BLaER1 (cell line): ENCODE measurements around the gene PCLO.

Experiments used
- H3K27ac ChIP-seq: shearing (Covaris generic); formaldehyde crosslinking; 2 replicates; pipeline ENCODE4 v1.8.1; 2022
- H3K27me3 ChIP-seq: shearing (Covaris generic); formaldehyde crosslinking; 2 replicates; pipeline ENCODE4 v1.8.1; 2022
- H3K36me3 ChIP-seq: shearing (Covaris generic); formaldehyde crosslinking; 2 replicates; pipeline ENCODE4 v1.8.1; 2022
- H3K4me1 ChIP-seq: shearing (Covaris generic); formaldehyde crosslinking; 2 replicates; pipeline ENCODE4 v1.8.1; 2022
- H3K4me2 ChIP-seq: shearing (Covaris generic); formaldehyde crosslinking; 2 replicates; pipeline ENCODE4 v1.8.1; 2022
- H3K4me3 ChIP-seq: shearing (Covaris generic); formaldehyde crosslinking; 2 replicates; pipeline ENCODE4 v1.8.1; 2022
- H3K9ac ChIP-seq: shearing (Covaris generic); formaldehyde crosslinking; 2 replicates; pipeline ENCODE4 v1.8.1; 2022
- H3K9me3 ChIP-seq: shearing (Covaris generic); formaldehyde crosslinking; 2 replicates; pipeline ENCODE4 v1.8.1; 2022
- H4K20me1 ChIP-seq: shearing (Covaris generic); formaldehyde crosslinking; 2 replicates; pipeline ENCODE4 v1.8.1; 2022
- Cebpa-rat ChIP-seq: shearing (Covaris generic); IDR thresholded peaks from 2 replicates; pipeline ENCODE4 v1.8.1; 2022

The PCLO gene, protein sequence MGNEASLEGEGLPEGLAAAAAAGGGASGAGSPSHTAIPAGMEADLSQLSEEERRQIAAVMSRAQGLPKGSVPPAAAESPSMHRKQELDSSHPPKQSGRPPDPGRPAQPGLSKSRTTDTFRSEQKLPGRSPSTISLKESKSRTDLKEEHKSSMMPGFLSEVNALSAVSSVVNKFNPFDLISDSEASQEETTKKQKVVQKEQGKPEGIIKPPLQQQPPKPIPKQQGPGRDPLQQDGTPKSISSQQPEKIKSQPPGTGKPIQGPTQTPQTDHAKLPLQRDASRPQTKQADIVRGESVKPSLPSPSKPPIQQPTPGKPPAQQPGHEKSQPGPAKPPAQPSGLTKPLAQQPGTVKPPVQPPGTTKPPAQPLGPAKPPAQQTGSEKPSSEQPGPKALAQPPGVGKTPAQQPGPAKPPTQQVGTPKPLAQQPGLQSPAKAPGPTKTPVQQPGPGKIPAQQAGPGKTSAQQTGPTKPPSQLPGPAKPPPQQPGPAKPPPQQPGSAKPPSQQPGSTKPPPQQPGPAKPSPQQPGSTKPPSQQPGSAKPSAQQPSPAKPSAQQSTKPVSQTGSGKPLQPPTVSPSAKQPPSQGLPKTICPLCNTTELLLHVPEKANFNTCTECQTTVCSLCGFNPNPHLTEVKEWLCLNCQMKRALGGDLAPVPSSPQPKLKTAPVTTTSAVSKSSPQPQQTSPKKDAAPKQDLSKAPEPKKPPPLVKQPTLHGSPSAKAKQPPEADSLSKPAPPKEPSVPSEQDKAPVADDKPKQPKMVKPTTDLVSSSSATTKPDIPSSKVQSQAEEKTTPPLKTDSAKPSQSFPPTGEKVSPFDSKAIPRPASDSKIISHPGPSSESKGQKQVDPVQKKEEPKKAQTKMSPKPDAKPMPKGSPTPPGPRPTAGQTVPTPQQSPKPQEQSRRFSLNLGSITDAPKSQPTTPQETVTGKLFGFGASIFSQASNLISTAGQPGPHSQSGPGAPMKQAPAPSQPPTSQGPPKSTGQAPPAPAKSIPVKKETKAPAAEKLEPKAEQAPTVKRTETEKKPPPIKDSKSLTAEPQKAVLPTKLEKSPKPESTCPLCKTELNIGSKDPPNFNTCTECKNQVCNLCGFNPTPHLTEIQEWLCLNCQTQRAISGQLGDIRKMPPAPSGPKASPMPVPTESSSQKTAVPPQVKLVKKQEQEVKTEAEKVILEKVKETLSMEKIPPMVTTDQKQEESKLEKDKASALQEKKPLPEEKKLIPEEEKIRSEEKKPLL (N-terminal part only)

DNA sequence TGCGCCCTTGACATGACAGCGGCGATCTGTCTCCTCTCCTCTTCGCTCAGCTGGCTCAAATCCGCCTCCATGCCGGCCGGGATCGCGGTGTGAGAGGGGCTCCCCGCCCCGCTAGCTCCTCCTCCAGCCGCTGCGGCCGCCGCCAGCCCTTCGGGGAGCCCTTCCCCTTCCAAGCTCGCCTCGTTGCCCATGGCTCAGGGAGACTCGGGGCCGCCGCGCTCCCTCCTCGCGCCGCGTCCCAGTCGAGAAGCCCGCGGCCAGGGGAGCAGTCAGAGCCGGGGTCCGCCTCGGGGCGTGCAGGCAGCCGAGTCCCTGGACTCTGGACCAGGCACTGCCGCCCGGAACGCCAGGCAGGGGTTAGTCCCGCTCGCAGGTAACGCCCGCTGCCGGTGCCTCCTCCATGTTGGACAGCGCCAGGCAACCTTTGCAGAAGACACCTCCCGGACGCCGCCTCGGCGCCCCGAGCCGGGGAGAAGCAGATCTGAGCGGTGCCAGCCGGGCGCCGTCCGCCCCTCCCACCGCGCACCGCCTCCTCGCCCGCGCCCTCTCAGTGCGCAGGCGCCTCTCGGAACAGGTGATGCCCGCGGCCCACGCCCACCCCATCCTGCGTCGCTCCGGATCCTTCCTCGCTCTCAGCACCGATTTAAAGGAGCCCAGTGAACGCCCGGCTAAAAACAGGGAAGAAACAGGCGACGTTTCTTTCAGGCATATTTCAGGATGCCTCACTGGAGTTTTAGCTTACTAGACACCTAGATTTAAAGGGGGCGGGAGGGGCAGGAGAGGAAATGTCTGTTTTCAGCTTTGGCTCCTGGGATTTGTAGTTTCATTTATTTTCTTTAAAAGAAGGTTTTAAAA, at the start of gene PCLO:
TSS of gene PCLO (minus strand) at position 483 of the 855 bp plus-strand sequence. CDS start at position 191, 292 bp downstream.
- no peak within 1 kb of the TSS for H3K9ac ChIP-seq
- H3K4me3 ChIP-seq, result peak within 1 kb of the TSS; percentile 64
- peaks cover 5% of the 10 kb centered on the region for H3K27me3 ChIP-seq
- no peak for TF ChIP-seq Cebpa-rat
- H3K27ac ChIP-seq, result no peak within 1 kb of the TSS
- no peaks in the 10 kb centered on the region for H3K36me3 ChIP-seq
- H3K4me2 ChIP-seq, result peak within 1 kb of the TSS; percentile 56
- no peaks in the 10 kb centered on the region for H3K4me1 ChIP-seq
- 0 out of 2 replicates have a peak, but pooled peaks cover 6% of the 10 kb centered on the region for H3K9me3 ChIP-seq
- H4K20me1 ChIP-seq, result no peaks in the 10 kb centered on the region

DNA sequence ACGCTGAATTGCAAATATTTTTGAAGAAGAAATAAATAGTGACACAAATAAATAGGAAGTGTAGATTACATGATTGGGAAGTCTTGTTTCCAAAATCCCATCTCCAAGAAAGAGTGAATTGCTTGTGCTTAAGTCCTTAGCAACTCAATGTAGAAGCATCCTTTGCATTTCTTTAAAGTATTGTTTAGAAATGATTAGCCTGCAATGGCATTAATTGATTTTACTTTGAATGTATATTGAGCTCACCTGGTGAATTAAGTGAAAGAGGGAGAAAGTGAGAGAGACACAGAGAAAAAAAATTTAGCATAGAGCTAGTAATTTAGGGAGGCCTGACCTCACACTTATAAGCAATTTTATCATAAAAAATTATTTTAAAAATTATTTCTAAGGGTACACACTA, 49.0 kb upstream of the PCLO start:
- no peak overlapping the region for H3K9ac ChIP-seq
- no peaks in the 10 kb centered on the region for H3K9me3 ChIP-seq
- H3K27me3 ChIP-seq, result no peaks in the 10 kb centered on the region
- no peak for TF ChIP-seq Cebpa-rat
- no peak overlapping the region for H3K4me2 ChIP-seq
- H4K20me1 ChIP-seq, result no peaks in the 10 kb centered on the region
- no peak overlapping the region for H3K4me3 ChIP-seq
- H3K36me3 ChIP-seq, result no peaks in the 10 kb centered on the region
- no peak overlapping the region for H3K27ac ChIP-seq
- no peaks in the 10 kb centered on the region for H3K4me1 ChIP-seq

DNA sequence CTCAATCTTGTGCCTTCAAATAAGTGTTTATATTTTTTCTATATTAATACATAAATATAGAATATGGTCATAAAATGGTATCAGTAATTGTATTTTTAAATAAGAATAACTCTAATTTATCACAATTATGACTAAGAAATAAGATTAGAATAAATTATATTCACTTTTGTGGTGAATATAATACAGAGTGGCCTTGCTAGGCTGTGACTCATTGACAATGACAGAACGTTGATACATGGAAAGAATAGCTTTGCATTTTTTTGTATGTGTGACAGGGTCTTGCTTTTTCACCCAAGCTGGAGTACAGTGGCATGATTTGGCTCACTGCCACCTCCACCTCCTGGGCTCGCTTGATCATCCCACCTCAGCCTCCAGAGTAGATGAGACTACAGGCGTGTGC, 47.8 kb upstream of the PCLO start:
- H3K9ac ChIP-seq, result no peak overlapping the region
- H3K4me2 ChIP-seq, result no peak overlapping the region
- no peaks in the 10 kb centered on the region for H3K9me3 ChIP-seq
- H3K27me3 ChIP-seq, result no peaks in the 10 kb centered on the region
- no peak overlapping the region for H3K27ac ChIP-seq
- no peak for TF ChIP-seq Cebpa-rat
- no peaks in the 10 kb centered on the region for H4K20me1 ChIP-seq
- no peak overlapping the region for H3K4me3 ChIP-seq
- H3K4me1 ChIP-seq, result no peaks in the 10 kb centered on the region
- H3K36me3 ChIP-seq, result no peaks in the 10 kb centered on the region

DNA sequence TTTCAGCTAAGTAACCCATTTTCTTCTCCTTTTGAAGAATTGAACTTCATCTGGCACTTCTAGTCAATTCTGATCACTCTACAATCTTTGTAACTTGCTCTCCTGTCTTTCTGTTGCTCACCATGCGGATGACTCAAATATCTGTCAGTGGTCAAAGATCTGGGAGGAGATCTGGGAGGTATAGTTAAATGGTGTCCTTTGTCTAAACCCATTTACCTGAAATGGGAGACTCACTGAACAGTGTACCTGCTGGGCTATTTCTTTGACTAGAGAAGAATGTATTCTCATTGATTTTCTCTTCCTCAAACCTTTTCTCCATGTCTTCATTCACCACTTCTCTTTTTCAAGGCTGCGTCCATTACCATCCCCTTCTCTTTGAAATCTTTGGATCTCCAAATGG, 42.0 kb upstream of the PCLO start:
- Histone ChIP-seq H3K4me2 (no peak overlapping the region), H3K4me1 (peaks cover 25% of the 10 kb centered on the region), H3K27ac (no peak overlapping the region), H4K20me1 (no peaks in the 10 kb centered on the region), H3K9me3 (no peaks in the 10 kb centered on the region), H3K36me3 (no peaks in the 10 kb centered on the region), H3K4me3 (no peak overlapping the region), H3K27me3 (no peaks in the 10 kb centered on the region), H3K9ac (no peak overlapping the region)
- TF ChIP-seq Cebpa-rat, result no peak

DNA sequence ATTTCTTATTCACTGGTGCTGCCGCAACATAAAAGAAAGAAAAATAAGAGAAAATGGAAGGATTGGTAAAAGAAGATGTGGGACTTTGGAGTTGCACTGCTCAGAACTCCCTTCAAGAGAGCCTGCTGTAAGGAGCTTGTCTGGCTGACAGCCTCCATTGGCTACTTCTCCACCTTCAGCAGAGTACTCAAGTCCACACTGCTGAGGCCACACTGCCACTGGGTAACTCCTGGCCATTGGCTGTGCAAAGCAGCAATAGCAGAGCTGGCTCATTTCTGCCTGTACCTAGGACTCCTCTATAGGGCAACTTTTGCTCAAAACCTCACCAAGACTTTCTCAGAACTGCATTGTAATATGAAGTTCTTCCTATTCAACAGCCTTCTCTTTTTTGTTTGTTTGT, 38.7 kb upstream of the PCLO start:
- Histone ChIP-seq H4K20me1 (no peaks in the 10 kb centered on the region), H3K4me1 (peaks cover 25% of the 10 kb centered on the region), H3K4me3 (no peak overlapping the region), H3K36me3 (no peaks in the 10 kb centered on the region), H3K9me3 (no peaks in the 10 kb centered on the region), H3K27me3 (no peaks in the 10 kb centered on the region), H3K27ac (no peak overlapping the region), H3K4me2 (no peak overlapping the region), H3K9ac (no peak overlapping the region)
- no peak for TF ChIP-seq Cebpa-rat

DNA sequence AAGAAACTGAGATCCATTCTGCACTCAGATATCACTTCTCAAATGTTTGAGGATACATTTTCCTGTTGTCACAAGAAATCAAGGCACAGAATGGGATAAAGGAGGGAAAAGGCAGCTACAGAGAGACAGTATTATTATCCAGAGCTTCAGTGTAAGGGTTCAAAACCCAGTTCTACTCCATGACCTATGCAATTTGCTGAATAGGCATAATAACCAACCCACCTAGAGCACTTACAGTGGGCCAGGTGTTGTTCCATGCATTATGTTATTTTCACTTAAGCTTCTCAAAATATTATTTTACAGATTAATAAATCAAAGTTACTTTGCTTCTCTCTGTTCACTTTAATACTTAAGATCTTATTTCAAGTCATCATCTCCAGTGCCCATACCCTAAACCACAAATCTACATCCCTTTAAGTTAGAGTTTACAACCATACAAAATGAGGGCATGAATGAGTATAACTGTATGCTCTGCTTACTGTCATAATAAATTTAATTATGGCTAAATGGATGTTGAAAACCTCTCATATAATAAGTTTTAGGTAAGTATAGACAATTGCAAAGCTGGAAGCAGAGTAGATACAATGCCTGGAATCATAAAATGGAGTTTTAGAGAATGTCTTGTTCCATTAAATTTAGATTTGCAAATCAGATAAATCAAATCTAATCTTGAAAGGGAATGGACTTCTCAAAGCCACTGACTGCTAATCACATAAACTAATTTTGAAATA, 28.1 kb upstream of the PCLO start:
- H3K4me2 ChIP-seq, result no peak overlapping the region
- no peaks in the 10 kb centered on the region for H4K20me1 ChIP-seq
- H3K4me1 ChIP-seq, result no peaks in the 10 kb centered on the region
- H3K9ac ChIP-seq, result no peak overlapping the region
- TF ChIP-seq Cebpa-rat, result no peak
- H3K27ac ChIP-seq, result no peak overlapping the region
- no peak overlapping the region for H3K4me3 ChIP-seq
- H3K27me3 ChIP-seq, result no peaks in the 10 kb centered on the region
- no peaks in the 10 kb centered on the region for H3K9me3 ChIP-seq
- H3K36me3 ChIP-seq, result no peaks in the 10 kb centered on the region

DNA sequence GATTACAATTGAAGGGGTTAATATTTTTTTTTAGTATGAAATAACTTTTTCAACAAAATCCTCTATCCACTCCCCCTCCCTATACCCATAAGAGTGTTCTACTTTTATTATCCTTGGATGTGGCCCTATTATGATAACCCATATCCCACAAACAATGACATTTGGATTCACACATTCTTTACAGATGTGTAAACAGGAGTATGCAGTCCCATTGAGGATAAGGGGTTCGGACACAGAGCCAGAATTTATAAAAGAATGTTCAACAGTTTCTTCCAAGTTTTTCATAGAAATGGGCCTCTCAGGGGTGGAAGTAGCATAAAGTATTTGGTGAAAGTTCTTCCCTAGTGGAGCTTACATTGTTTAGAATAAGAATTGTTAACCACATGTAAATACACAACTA, 16.1 kb upstream of the PCLO start:
- no peak for TF ChIP-seq Cebpa-rat
- no peaks in the 10 kb centered on the region for H3K36me3 ChIP-seq
- no peak overlapping the region for H3K9ac ChIP-seq
- H3K4me2 ChIP-seq, result no peak overlapping the region
- H4K20me1 ChIP-seq, result no peaks in the 10 kb centered on the region
- H3K4me3 ChIP-seq, result no peak overlapping the region
- no peaks in the 10 kb centered on the region for H3K27me3 ChIP-seq
- H3K9me3 ChIP-seq, result peaks cover 15% of the 10 kb centered on the region
- no peak overlapping the region for H3K27ac ChIP-seq
- H3K4me1 ChIP-seq, result no peaks in the 10 kb centered on the region

DNA sequence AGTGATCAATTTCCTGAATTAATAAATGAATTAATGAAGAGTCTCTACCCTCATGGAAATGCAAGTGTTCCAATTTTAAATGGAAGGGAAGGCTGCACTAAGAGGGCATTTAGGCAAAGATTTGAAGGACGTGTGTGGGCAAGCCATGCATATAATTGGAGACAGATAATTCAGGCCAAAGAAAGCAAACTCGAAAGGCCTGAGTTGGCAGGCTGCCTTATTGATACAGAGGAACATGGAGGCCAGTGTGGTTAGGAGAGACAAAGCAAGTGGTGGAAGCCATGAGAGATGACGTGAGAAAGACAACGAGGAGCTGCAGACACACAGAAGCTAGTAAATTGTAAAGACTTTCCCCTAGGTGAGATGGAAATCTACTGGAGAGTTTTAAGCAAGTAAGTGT, 15.4 kb upstream of the PCLO start:
- Histone ChIP-seq H3K27ac (no peak overlapping the region), H3K4me1 (no peaks in the 10 kb centered on the region), H4K20me1 (no peaks in the 10 kb centered on the region), H3K9me3 (peaks cover 8% of the 10 kb centered on the region), H3K4me3 (no peak overlapping the region), H3K4me2 (no peak overlapping the region), H3K9ac (no peak overlapping the region), H3K36me3 (no peaks in the 10 kb centered on the region), H3K27me3 (no peaks in the 10 kb centered on the region)
- no peak for TF ChIP-seq Cebpa-rat
